Muscle of arm (tissue), 12 donors: Measurements from ENCODE around the gene CYB5R4. TPM values are rescaled to one million over a fixed set of nuclear protein-coding genes. Genes with fewer than 3 reads are reported as not detected.

Experiments used
- DNase-seq: peaks from one replicate; pipeline ENCODE4 v3.0.0-alpha.2; 2013
- polyA plus RNA-seq, 12 donors: library from polyadenylated mRNA; unstranded; fragments of 120-200 nt; gene quantifications; one replicate each; pipeline ENCODE4 v1.2.1, GENCODE V29; 2013; ENCODE audit not compliant: insufficient read length in 12 of 12

The CYB5R4 gene
- polyA plus RNA-seq, 12 donors, result 8.6 to 14.6 (median 12.6) TPM; not detected in 1

GRCh38 chr6:83976871-83977270 lies 117.4 kb downstream of the CYB5R4 start:
- DNase-seq, result no peak

DNA sequence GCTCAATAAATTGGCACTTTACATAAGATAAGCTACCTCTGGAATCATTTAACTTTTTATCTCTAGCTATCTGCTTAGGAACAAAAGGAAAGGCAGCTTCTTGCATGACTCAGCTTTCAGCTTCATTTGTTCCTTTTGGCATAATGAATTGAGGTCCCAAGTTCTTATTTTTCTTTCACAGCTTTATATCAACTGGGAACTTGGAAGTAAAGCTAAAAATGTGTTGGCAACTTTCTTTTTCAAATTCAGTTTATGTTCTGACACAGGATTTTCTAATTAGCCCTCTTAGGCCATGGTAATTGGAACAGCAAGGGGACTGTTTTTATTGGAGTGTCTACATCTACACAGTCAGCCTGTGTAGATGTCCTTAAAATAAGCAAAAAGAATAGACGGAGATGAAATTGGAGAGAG lies 118.8 kb downstream of the CYB5R4 start:
- no peak for DNase-seq

DNA sequence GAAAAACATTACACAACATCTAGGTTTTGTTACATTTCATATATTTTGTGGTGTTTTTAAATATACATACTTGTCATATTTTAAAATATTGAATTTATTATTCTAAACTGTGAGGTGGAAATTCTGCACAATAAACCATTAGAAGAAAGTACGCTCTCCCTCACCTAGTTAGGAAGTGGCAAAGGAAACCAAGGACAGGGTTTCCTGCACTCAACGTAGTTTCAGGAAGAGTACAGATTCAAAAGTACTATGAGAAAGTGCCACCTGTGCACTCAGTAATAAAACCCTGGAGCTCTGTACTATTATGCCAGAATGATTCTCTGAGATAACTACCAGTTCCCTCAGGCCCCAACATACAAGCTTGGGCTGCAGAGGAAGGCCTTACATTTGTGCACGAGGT lies 119.5 kb downstream of the CYB5R4 start:
- no peak for DNase-seq

- no peak for DNase-seq
Measured at GRCh38 chr6:83984411-83984810, 124.9 kb downstream of the CYB5R4 start.

DNA sequence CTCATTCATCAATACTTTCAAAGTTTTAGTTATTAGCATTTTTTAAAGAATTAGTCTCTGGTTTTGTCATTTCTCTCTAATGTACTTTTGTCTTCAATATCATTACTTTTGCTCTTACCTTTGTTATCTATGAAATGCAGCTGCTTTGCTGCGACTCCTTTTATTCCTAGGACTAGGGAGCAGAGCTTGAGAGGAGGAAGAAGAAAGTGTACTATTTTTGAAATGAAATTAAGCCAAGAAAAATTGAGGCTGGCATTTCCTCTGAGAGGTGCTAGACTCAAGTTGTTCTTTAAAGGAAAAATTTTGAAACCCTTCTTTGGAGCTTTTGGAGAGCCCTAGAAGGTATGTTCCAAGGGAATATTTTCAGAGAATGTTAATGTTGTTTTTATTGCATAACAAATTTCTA lies 125.8 kb downstream of the CYB5R4 start:
- DNase-seq, result no peak

GRCh38 chr6:83985715-83986114 lies 126.2 kb downstream of the CYB5R4 start:
- DNase-seq, result no peak

GRCh38 chr6:83998021-83998584 lies 138.6 kb downstream of the CYB5R4 start:
- no peak for DNase-seq

GRCh38 chr6:84001119-84001518 lies 141.6 kb downstream of the CYB5R4 start:
- DNase-seq, result no peak

GRCh38 chr6:84002226-84002625 lies 142.7 kb downstream of the CYB5R4 start:
- no peak for DNase-seq

- DNase-seq, result no peak
Measured at GRCh38 chr6:84003131-84003530, 143.6 kb downstream of the CYB5R4 start.

- no peak for DNase-seq
Measured at GRCh38 chr6:84003654-84004053, 144.2 kb downstream of the CYB5R4 start.

DNA sequence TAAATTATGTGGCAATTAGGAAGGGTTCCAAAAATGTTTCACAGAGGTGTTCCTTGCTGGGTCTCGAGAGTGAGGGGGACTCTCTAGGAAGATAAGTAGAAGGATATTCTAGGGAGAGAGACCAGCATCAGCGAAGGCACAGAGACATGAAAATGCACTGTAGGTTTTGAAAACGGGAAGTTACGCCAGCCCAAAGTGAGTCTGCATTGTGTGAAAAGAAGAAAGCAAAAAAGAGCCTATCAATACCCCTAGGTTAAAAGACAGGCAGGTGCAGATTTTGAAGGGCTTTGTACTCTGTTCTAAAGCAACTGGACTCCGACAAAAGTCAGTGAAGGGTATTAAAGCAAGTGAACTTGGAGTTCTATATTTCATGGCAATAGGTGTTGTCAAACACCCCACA lies 148.4 kb downstream of the CYB5R4 start:
- no peak for DNase-seq

DNA sequence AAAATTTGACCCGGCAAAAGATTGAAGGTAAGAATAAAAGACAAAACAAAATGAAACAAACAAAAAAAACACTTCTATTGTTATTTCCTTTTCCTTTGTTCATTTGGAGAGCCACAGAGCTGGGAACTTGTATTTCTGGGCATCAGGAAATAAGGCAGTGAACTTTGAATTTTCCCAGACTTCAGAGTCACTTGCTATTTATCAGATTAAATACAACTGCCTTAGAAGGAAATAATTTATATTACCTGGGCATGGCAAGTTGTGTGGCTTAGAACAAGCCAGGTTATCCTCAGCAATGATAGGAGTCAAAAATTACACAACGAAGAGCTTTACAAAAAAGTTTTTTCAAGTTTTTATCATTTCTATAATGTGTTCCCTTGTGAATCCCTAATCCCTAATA lies 153.9 kb downstream of the CYB5R4 start:
- no peak for DNase-seq

GRCh38 chr6:84013931-84014330 lies 154.4 kb downstream of the CYB5R4 start:
- no peak for DNase-seq

- no peak for DNase-seq
Measured at GRCh38 chr6:84016029-84016428, 156.5 kb downstream of the CYB5R4 start.

Other genes starting within 250 kb of the CYB5R4 start
- gene SNAP91, start 150.6 kb upstream of the CYB5R4 start, polyA plus RNA-seq, result 1 to 10 TPM in 8 of 12 donors, under 1 TPM in 2, not detected in 2; 0.88 to 5.8 (median 2.0) TPM
- gene RIPPLY2, start 6.3 kb upstream of the CYB5R4 start, polyA plus RNA-seq, result under 1 TPM in 2 of 12 donors, not detected in 10; 0.13 to 0.33 TPM
- gene MRAP2, start 174.1 kb downstream of the CYB5R4 start, polyA plus RNA-seq, result 10 to 100 TPM in 10 of 12 donors, 1 to 10 TPM in 1, not detected in 1; 8.5 to 40.7 (median 26.3) TPM